Gastrocnemius medialis (tissue), 4 donors: ENCODE measurements around the gene ABCC4. TPM values are rescaled to one million over a fixed set of nuclear protein-coding genes. Genes with fewer than 3 reads are reported as not detected.

ENCODE experiments used
- ATAC-seq, 2 donors: fragments of 150-250 bp; one replicate each; pipeline ENCODE4 v1.9.1; 2016
- DNase-seq, 2 donors: peaks; one replicate each; pipeline ENCODE4 v3.0.0-alpha.2; 2019
- H3K27ac ChIP-seq, 4 donors: fragments of 200-600 bp; sonication (generic); 1 replicate in 1 of 4; 2 replicates in 3 of 4; pipeline ENCODE4 v1.5.1; 2016 to 2018; ENCODE audit warnings: mild to moderate bottlenecking in 2 of 4, moderate library complexity in 1 of 4
- H3K27me3 ChIP-seq, 3 donors: fragments of 200-600 bp; sonication (generic) in 2 of 3; 1 replicate in 1 of 3; 2 replicates in 2 of 3; pipeline versions ENCODE4 v1.5.1 to v1.6.0; 2016 to 2019; ENCODE audit warnings: mild to moderate bottlenecking in 1 of 3, moderate library complexity in 1 of 3
- H3K36me3 ChIP-seq, 2 donors: fragments of 200-600 bp; sonication (generic) in 1 of 2; one replicate each; pipeline ENCODE4 v1.5.1; 2017 to 2018
- H3K4me1 ChIP-seq, 2 donors: fragments of 200-600 bp; sonication (generic) in 1 of 2; one replicate each; pipeline ENCODE4 v1.5.1; 2016 to 2017; ENCODE audit warnings: mild to moderate bottlenecking in 2 of 2
- H3K4me3 ChIP-seq, 4 donors: fragments of 200-600 bp; sonication (generic) in 3 of 4; 1 replicate in 1 of 4; 2 replicates in 3 of 4; pipeline ENCODE4 v1.5.1; 2016 to 2019; ENCODE audit warnings: mild to moderate bottlenecking in 2 of 4
- H3K9me3 ChIP-seq, 3 donors: fragments of 200-600 bp; sonication (generic) in 2 of 3; 1 replicate in 1 of 3; 2 replicates in 2 of 3; pipeline ENCODE4 v1.5.1; 2016 to 2019
- CTCF ChIP-seq, 5 experiments: fragments of 450-650 bp in 3 of 5; fragments of 200-600 bp in 2 of 5; sonication (generic) in 2 of 5; IDR thresholded peaks in 4 of 5; conservative IDR thresholded peaks in 1 of 5; 1 replicate in 4 of 5; 2 replicates in 1 of 5; pipeline ENCODE4 v1.5.1; 2016 to 2019; ENCODE audit warnings: antibody characterized with exemption in 5 of 5, mild to moderate bottlenecking in 3 of 5, moderate library complexity in 3 of 5
- POLR2A ChIP-seq, 2 donors: fragments of 450-650 bp; IDR thresholded peaks; one replicate each; pipeline ENCODE4 v1.6.1; 2017; ENCODE audit warnings: antibody characterized with exemption in 2 of 2, mild to moderate bottlenecking in 2 of 2, moderate library complexity in 2 of 2
- in situ Hi-C, 4 donors: fragments of 200-750 bp; cut with MboI; loops; one replicate each; pipeline versions ENCODE4 v1.15.0 to v1.8.0; 2017; ENCODE audit warnings: low sequenced_read_pairs in 4 of 4
- intact Hi-C: fragments of 100-400 bp; cut with DNase I; formaldehyde crosslinking; loops from one replicate; pipeline ENCODE4 v1.15.1; 2023; ENCODE audit warnings: low total_unique reads
- total RNA-seq, 4 donors: library from RNA; depleted of rRNA; stranded (reverse); fragments of >200 nt; gene quantifications; one replicate each; pipeline versions ENCODE4 v1.1.0 to v1.2.3, GENCODE V29; 2016

The ABCC4 gene
- total RNA-seq, 4 donors from 2014 or later: 5.4 to 16.2 (median 11.9) TPM

GRCh38 chr13:94996445-94996844, 304.8 kb downstream of the ABCC4 start:
- TF ChIP-seq CTCF (IDR thresholded peaks at IDR 0.05 in 4 of 5, conservative IDR thresholded peaks at IDR 0.05 in 1 of 5) (no peak), POLR2A (IDR thresholded peaks at IDR 0.05) (no peak)
- no peaks in the 10 kb centered on the region for H3K4me1 ChIP-seq
- peaks cover 0 to 2% (median under 1%) of the 10 kb centered on the region in 3 donors for H3K27me3 ChIP-seq
- ATAC-seq (no peak), DNase-seq (no peak)
- no peaks in the 10 kb centered on the region for H3K9me3 ChIP-seq
- in situ Hi-C loops: no loop called here
- intact Hi-C loops: no loop called here
- no peaks in the 10 kb centered on the region for H3K36me3 ChIP-seq
- no peak overlapping the region for H3K4me3 ChIP-seq
- no peak overlapping the region for H3K27ac ChIP-seq

- H3K36me3 ChIP-seq: no peaks in the 10 kb centered on the region
- DNase-seq (no peak), ATAC-seq (no peak)
- H3K4me1 ChIP-seq: no peaks in the 10 kb centered on the region
- in situ Hi-C loops (no loop called here), intact Hi-C loops (no loop called here)
- no peaks in the 10 kb centered on the region for H3K9me3 ChIP-seq
- no peak for TF ChIP-seq CTCF (IDR thresholded peaks at IDR 0.05 in 4 of 5, conservative IDR thresholded peaks at IDR 0.05 in 1 of 5)
- no peak for TF ChIP-seq POLR2A (IDR thresholded peaks at IDR 0.05)
- no peak overlapping the region for H3K27ac ChIP-seq
- no peak overlapping the region for H3K4me3 ChIP-seq
- H3K27me3 ChIP-seq: peaks cover 0 to 7% (median 3%) of the 10 kb centered on the region in 3 donors
Measured at GRCh38 chr13:94994506-94994905, 306.7 kb downstream of the ABCC4 start.

GRCh38 chr13:94993616-94994015, 307.6 kb downstream of the ABCC4 start:
- in situ Hi-C loops (no loop called here), intact Hi-C loops (no loop called here)
- TF ChIP-seq CTCF (IDR thresholded peaks at IDR 0.05 in 4 of 5, conservative IDR thresholded peaks at IDR 0.05 in 1 of 5) (no peak), POLR2A (IDR thresholded peaks at IDR 0.05) (no peak)
- DNase-seq: no peak
- Histone ChIP-seq H3K27ac (no peak overlapping the region), H3K4me1 (no peaks in the 10 kb centered on the region), H3K27me3 (peaks cover 0 to 7% (median 3%) of the 10 kb centered on the region in 3 donors), H3K4me3 (no peak overlapping the region), H3K9me3 (no peaks in the 10 kb centered on the region), H3K36me3 (no peaks in the 10 kb centered on the region)
- ATAC-seq: no peak

- H3K9me3 ChIP-seq: no peaks in the 10 kb centered on the region
- H3K27me3 ChIP-seq: peaks cover 0 to 7% (median 3%) of the 10 kb centered on the region in 3 donors
- DNase-seq (no peak), ATAC-seq (no peak)
- H3K36me3 ChIP-seq: no peaks in the 10 kb centered on the region
- H3K27ac ChIP-seq: no peak overlapping the region
- H3K4me3 ChIP-seq: no peak overlapping the region
- TF ChIP-seq CTCF (IDR thresholded peaks at IDR 0.05 in 4 of 5, conservative IDR thresholded peaks at IDR 0.05 in 1 of 5) (no peak), POLR2A (IDR thresholded peaks at IDR 0.05) (no peak)
- in situ Hi-C loops (no loop called here), intact Hi-C loops (no loop called here)
- H3K4me1 ChIP-seq: no peaks in the 10 kb centered on the region
Measured at GRCh38 chr13:94992036-94992960, 309.0 kb downstream of the ABCC4 start.
